ENCODE measurements around the gene C1orf210. TPM values are rescaled to one million over a fixed set of nuclear protein-coding genes. Genes with fewer than 3 reads are reported as not detected.

C1orf210 gene
- total RNA-seq, 1 experiment from 2014 or later = 29.3 TPM

DNA sequence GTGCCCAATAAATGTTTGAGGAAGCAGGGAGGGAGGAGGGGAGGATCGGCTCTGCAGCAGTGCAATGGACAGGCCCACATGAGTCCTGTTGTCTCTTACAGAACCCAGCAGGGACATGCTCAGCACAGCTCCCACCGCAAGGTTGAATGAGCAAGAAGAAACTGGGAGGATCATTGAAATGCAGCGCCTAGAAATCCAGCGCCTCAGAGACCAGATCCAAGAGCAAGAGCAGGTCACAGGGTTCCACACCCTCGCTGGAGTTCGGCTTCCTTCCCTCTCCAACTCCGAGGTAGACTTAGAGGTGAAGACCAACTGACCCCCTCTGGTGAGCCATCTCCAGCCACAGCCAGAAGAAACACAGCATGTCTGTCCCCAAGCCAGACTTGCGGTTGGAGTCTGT lies 31.5 kb downstream of the C1orf210 start:
- TF ChIP-seq CTCF (conservative IDR thresholded peaks at IDR 0.05) = no peak
- TF ChIP-seq EZH2 (IDR thresholded peaks at IDR 0.05; ENCODE audit: low read depth) = no peak
- H3K79me2 ChIP-seq (ENCODE audit: low read depth) = no peaks in the 10 kb centered on the region
- no peak overlapping the region for H2AFZ ChIP-seq
- no peaks in the 10 kb centered on the region for H3K9me3 ChIP-seq (ENCODE audit: insufficient read depth, low read depth)
- H3K4me3 ChIP-seq = no peak overlapping the region
- ChIA-PET POLR2A (ENCODE audit: unreplicated experiment) (no interaction called here), CTCF (interaction anchor here (0.6 to 0.7 kb wide), 2 partner anchors 507 to 512 kb away, joined by 3 read pairs; no protein-coding TSS in a partner anchor)
- no TSS peak for BruUV-seq (replicated peaks)
- no peaks in the 10 kb centered on the region for H3K36me3 ChIP-seq (ENCODE audit: low read depth)
- DNase-seq = no peak
- H4K20me1 ChIP-seq (ENCODE audit: insufficient read depth) = no peaks in the 10 kb centered on the region
- intact Hi-C loops (cut with micrococcal nuclease; ENCODE audit: unreplicated experiment) = no loop called here
- no peaks in the 10 kb centered on the region for H3K27me3 ChIP-seq (ENCODE audit: insufficient read depth, low read depth)
- no peak overlapping the region for H3K4me2 ChIP-seq
- no peak overlapping the region for H3K27ac ChIP-seq
- peaks cover 14% of the 10 kb centered on the region for H3K4me1 ChIP-seq (replicated peaks; ENCODE audit: insufficient read depth)
- no peaks in the 10 kb centered on the region for H3K9me2 ChIP-seq (ENCODE audit: insufficient read depth)
- H3F3A ChIP-seq (ENCODE audit: insufficient read depth, low read depth) = peaks cover 5% of the 10 kb centered on the region; the same call in 1 of the 2 replicates

DNA sequence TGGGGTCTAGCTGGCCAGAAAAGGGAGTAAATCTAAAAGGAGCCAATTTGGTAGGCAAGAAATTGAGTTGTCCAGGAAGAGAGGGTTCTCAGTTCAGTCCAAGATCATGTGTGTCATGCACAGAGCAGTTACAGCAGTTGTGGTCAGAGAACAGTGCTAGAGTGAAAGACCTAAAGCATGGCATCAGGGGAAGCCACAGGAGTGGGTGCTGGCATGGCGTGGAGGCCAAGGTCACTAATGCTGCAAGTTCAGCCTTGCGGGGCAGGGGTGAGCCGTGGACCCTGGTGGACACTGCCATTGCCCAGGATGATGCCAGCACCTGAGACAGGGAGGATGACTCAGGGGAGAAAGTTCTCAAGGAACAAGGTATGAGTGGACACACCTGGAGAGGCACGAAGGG lies 32.2 kb downstream of the C1orf210 start:
- Histone ChIP-seq H3K9me3 (ENCODE audit: insufficient read depth, low read depth) (no peaks in the 10 kb centered on the region; the same call in 1 of the 2 replicates), H3K36me3 (ENCODE audit: low read depth) (no peaks in the 10 kb centered on the region), H3K4me1 (replicated peaks; ENCODE audit: insufficient read depth) (peaks cover 14% of the 10 kb centered on the region), H3K9me2 (ENCODE audit: insufficient read depth) (no peaks in the 10 kb centered on the region), H3K4me2 (no peak overlapping the region), H3F3A (ENCODE audit: insufficient read depth, low read depth) (peaks cover 5% of the 10 kb centered on the region; the same call in 1 of the 2 replicates), H3K4me3 (no peak overlapping the region), H3K79me2 (ENCODE audit: low read depth) (no peaks in the 10 kb centered on the region), H3K27me3 (ENCODE audit: insufficient read depth, low read depth) (no peaks in the 10 kb centered on the region), H3K27ac (no peak overlapping the region), H4K20me1 (ENCODE audit: insufficient read depth) (no peaks in the 10 kb centered on the region), H2AFZ (no peak overlapping the region)
- ChIA-PET CTCF (no interaction called here), POLR2A (ENCODE audit: unreplicated experiment) (no interaction called here)
- TF ChIP-seq EZH2 (IDR thresholded peaks at IDR 0.05; ENCODE audit: low read depth) = no peak
- TF ChIP-seq CTCF (conservative IDR thresholded peaks at IDR 0.05) = no peak
- intact Hi-C loops (cut with micrococcal nuclease; ENCODE audit: unreplicated experiment) = no loop called here
- no peak for DNase-seq
- BruUV-seq (replicated peaks) = no TSS peak

GRCh38 chr1:43252225-43252624 lies 33.2 kb downstream of the C1orf210 start:
- no peaks in the 10 kb centered on the region for H3K36me3 ChIP-seq (ENCODE audit: low read depth)
- ChIA-PET CTCF (no interaction called here), POLR2A (ENCODE audit: unreplicated experiment) (no interaction called here)
- H3F3A ChIP-seq (ENCODE audit: insufficient read depth, low read depth) = peaks cover 5% of the 10 kb centered on the region; the same call in 1 of the 2 replicates
- no peaks in the 10 kb centered on the region for H3K79me2 ChIP-seq (ENCODE audit: low read depth)
- BruUV-seq (replicated peaks) = no TSS peak
- H3K9me2 ChIP-seq (ENCODE audit: insufficient read depth) = no peaks in the 10 kb centered on the region
- H3K4me2 ChIP-seq = no peak overlapping the region
- no peaks in the 10 kb centered on the region for H4K20me1 ChIP-seq (ENCODE audit: insufficient read depth)
- intact Hi-C loops (cut with micrococcal nuclease; ENCODE audit: unreplicated experiment) = no loop called here
- H3K9me3 ChIP-seq (ENCODE audit: insufficient read depth, low read depth) = peaks cover 7% of the 10 kb centered on the region; the same call in 1 of the 2 replicates
- TF ChIP-seq EZH2 (IDR thresholded peaks at IDR 0.05; ENCODE audit: low read depth) (no peak), CTCF (conservative IDR thresholded peaks at IDR 0.05) (no peak)
- H3K4me1 ChIP-seq (replicated peaks; ENCODE audit: insufficient read depth) = peaks cover 13% of the 10 kb centered on the region
- no peaks in the 10 kb centered on the region for H3K27me3 ChIP-seq (ENCODE audit: insufficient read depth, low read depth)
- H3K27ac ChIP-seq = no peak overlapping the region
- DNase-seq = no peak
- H3K4me3 ChIP-seq = no peak overlapping the region
- H2AFZ ChIP-seq = no peak overlapping the region
